ENCODE results near the gene NT5M.

NT5M gene

DNA sequence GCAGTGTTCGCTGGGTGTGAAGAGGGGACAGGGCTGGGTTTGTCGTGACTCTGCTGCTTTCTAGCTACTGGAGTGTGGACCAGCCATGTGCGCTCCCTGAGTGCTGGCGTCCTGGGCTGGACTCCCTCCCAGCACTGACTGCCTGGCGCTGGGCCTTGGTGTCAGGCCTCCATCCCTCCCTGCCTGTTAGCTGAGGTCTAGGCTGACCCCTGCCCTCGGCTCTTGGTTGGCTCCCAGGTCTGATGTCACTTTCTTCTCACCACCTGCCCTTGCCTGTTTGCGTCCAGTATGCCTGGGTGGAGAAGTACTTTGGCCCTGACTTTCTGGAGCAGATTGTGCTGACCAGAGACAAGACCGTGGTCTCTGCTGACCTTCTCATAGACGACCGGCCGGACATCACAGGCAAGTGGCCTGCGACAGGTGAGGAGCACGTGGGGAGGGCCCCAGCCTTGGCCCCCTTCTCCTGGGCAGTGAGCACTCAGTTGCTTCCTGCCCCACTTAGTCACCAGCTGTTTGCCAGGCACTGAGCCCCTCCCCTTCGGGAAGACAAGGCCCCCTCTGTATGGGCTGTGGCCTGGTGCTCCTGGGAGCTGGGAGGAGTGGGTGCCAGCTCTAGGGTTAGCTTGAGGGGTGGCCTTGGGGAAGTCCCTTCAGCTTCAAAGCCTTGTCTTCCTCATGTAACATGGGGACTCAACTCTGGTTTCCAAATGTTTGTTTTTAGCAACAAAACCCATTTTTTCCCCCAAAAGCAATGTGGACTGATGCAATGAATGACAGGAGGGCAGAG lies 41.5 kb downstream of the NT5M start:
- no peaks in the 10 kb centered on the region for H3K9me3 Mint-ChIP-seq
- ATAC-seq (no peak), DNase-seq (no peak)
- H3K27ac Mint-ChIP-seq = no peak overlapping the region
- no peaks in the 10 kb centered on the region for H3K36me3 Mint-ChIP-seq (ENCODE audit: low read depth)
- no peaks in the 10 kb centered on the region for H3K27me3 Mint-ChIP-seq
- no peak overlapping the region for H3K4me3 Mint-ChIP-seq
- H3K4me1 Mint-ChIP-seq = no peaks in the 10 kb centered on the region

DNA sequence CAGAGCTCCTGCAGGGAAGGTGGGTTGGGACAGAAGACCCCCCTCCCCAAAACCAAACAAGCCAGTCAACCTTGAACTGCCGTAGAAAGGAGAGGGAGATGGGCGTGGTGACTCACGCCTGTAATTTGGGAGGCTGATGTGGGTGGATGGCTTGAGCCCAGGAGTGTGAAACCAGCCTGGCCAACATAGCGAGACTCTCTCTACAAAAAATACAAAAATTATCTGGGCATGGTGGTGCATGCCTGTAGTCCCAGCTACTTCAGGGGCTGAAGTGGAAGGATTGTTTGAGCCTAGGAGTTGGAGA lies 42.1 kb downstream of the NT5M start:
- H3K4me3 Mint-ChIP-seq = no peak overlapping the region
- ATAC-seq = no peak
- no peak overlapping the region for H3K27ac Mint-ChIP-seq
- DNase-seq = no peak
- H3K36me3 Mint-ChIP-seq (ENCODE audit: low read depth) = no peaks in the 10 kb centered on the region
- H3K27me3 Mint-ChIP-seq = no peaks in the 10 kb centered on the region
- H3K9me3 Mint-ChIP-seq = no peaks in the 10 kb centered on the region
- H3K4me1 Mint-ChIP-seq = no peaks in the 10 kb centered on the region

DNA sequence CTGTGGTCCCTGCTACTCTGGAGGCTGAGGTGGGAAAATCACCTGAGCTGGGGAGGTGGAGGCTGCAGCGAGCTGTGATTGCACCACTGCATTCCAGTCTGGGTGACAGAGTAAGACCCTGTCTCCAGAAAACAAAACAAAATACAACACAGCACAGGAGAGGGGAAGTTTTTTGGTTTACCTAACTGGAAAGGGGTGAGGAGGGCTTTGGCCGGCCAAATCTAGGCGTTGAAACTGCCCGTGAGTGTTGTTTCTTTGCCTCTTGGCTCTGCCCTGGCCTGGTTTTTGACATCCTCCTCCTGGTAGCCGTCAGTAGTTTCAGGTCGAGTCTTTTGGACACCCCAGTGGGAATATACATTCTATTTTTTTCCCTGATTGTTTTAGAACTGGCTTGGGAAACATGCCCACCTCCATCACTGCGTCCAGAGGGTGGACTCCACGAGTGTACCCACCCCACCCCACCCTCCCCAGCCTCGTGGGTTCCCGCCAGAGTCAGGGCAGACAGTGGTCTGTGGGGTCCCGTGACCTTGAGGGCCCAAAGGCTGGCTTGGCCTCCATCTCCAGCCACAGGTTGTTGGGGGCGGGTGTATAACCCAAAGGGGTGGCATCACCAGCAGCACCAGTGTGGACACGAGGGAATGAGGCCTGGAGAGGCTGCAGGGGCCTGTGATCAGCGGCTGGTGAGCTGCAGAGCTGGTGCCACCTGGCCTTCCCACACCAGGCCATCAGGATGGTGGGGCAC lies 42.7 kb downstream of the NT5M start:
- ATAC-seq = no peak
- H3K27me3 Mint-ChIP-seq = no peaks in the 10 kb centered on the region
- no peaks in the 10 kb centered on the region for H3K9me3 Mint-ChIP-seq
- no peak for DNase-seq
- H3K36me3 Mint-ChIP-seq (ENCODE audit: low read depth) = no peaks in the 10 kb centered on the region
- H3K4me3 Mint-ChIP-seq = no peak overlapping the region
- H3K4me1 Mint-ChIP-seq = no peaks in the 10 kb centered on the region
- H3K27ac Mint-ChIP-seq = no peak overlapping the region

DNA sequence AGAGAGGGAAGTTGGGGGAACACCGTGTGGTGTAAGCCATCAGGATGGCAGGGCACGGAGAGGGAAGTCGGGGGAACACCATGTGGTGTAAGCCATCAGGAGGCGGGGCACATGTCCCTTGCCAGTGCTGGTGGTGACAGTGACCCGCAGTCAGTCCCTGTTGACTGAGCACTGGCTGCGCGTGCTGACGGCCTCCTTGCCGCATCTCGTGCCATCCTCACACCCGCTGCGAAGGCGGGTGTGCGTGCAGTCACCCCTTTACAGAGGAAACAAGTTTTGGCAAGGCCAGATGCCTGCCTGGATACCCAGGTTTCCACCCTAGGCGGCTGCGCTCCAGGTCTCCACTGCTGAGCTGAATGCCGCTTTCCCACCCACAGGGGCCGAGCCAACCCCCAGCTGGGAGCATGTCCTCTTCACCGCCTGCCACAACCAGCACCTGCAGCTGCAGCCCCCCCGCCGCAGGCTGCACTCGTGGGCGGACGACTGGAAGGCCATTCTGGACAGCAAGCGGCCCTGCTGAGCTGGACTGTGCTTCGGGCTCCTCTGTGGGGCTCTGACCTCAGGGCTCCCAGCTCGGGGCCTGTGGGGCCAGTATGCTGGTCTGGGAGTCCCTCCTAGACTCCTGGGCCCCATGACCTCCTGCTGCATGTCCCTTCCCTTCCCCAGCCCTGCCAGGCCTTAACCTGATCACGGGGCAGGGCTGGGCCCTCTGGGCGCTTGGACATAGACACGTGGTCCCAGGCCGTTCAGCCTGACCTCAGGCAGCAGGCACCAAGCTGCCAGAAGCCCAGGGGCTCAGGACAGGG lies 43.5 kb downstream of the NT5M start:
- Mint-ChIP-seq H3K36me3 (ENCODE audit: low read depth) (no peaks in the 10 kb centered on the region), H3K27me3 (no peaks in the 10 kb centered on the region), H3K27ac (no peak overlapping the region), H3K4me1 (no peaks in the 10 kb centered on the region), H3K4me3 (no peak overlapping the region), H3K9me3 (no peaks in the 10 kb centered on the region)
- no peak for ATAC-seq
- no peak for DNase-seq

DNA sequence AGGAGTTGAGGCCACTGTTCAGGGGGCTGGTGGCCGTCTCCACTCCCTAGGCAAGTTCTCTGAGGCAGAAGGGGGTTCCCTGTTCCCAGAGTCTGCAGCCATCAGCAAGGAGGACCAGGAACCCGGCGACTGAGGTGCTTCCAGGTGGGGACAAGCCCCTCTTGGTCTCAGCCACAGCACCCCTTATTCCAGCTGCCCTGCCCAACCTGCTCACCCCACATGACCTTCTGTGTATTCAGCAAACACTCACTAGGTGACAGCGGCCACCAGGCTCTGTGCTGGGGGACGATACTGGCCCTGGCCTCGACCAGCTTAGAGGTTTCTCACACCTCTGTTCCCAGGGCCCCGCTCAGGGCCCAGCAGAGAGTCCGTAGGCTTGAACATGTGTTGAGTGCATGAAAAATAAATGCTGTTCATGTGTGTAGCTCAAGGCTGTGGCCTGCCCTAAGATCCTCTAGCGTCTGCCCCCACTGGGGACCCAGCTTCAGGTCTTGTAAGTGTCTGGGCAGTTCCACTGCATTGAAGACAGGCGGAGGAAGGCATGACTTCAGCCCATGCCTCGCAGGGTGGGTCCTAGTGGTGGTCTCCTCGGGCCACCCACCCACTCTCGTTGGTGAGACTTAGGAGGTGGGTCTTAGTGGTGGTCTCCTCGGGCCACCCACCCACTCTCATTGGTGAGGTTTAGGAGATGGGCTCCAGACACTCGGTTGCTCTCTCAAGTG lies 44.2 kb downstream of the NT5M start:
- no peak overlapping the region for H3K27ac Mint-ChIP-seq
- DNase-seq = no peak

DNA sequence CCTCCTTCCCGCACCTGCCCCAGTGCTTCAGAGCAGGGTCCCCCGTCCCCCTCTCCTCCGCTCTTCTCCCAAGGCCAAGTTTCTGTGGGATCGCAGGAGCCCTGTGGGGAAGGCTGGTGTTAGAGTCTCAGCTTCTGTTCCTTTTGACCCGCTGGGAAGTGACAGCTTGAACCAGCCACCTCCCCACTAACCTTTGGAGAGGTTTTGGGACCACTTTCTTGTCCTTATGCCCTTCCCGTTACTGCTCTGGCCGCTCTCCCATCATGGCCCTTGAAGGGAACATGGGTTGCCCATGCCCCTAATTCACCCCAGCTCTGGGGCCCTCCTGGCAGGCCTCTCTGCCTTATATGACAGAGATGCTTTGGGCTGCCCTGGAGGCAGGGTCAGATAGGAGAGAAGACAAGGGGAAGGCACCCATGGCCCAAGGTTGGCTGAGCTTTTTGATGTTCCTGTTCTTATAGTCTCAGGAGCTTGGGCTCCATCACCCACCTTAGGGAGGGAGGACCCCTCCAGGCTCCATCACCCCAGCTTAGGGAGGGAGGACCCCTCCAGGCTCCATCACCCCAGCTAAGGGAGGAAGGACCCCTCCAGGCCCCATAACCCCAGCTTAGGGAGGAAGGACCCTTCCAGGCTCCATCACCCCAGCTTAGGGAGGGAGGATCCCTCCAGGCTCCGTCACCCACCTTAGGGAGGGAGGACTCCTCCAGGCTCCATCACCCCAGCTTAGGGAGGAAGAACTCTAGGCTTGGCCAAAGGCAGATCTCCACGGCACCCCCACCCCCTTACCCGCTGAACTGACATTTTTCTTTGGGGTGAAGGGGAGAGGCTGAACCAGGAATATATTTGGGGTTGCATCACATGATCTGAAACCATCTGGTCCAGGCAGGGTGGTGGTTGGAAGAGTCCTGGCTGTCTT lies 45.0 kb downstream of the NT5M start:
- no peaks in the 10 kb centered on the region for H3K27me3 Mint-ChIP-seq
- no peaks in the 10 kb centered on the region for H3K9me3 Mint-ChIP-seq
- H3K27ac Mint-ChIP-seq = no peak overlapping the region
- no peak for DNase-seq
- H3K36me3 Mint-ChIP-seq (ENCODE audit: low read depth) = no peaks in the 10 kb centered on the region
- H3K4me3 Mint-ChIP-seq = no peak overlapping the region
- H3K4me1 Mint-ChIP-seq = no peaks in the 10 kb centered on the region
- no peak for ATAC-seq

More for the DNA sequence above, 44.2 kb downstream of the NT5M start:
- Mint-ChIP-seq H3K27me3 (no peaks in the 10 kb centered on the region), H3K4me1 (no peaks in the 10 kb centered on the region), H3K4me3 (no peak overlapping the region), H3K9me3 (no peaks in the 10 kb centered on the region), H3K36me3 (ENCODE audit: low read depth) (no peaks in the 10 kb centered on the region)
- no peak for ATAC-seq

DNA sequence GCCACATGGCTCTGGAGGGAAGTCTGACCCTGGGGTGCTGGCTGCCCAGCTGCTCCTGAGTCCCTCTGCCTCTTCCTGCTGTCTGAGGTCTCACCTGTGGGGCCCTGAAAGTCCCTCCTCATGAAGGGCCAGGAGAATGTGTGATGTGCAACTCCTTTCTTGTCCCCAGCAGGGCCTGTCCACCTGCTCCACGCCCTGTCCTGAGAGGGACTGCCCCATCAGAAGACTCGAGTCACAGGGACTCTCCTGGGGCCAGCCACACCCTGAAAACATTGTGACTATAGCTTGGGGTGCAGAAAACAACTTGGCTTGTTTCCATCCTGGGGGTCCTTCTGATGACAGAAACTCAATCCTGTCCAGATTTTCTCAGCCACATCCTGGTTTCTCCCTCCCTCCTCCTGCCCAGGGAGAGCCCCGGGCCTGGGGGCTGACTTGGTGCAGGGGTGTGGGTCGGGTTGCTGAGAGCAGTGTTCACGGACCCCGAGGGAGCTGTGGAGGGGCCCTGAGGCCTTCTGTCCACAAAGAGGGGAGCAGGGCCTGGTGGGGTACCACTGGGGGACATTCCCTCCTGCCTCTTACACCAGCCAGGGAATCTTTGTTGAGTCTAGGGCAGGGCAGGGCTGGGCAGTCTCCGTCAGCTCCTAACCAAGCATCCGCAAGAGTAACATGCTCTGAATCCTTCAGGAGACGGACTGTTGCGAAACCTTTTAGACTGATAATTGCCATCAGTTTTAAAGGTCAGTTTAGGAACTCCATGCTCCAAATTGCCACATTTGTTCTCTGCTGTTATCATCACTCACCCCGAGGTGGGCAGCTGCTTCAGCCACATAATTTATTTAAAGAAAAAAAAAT lies 45.9 kb downstream of the NT5M start:
- ATAC-seq (no peak), DNase-seq (no peak)
- Mint-ChIP-seq H3K4me1 (no peaks in the 10 kb centered on the region), H3K27me3 (no peaks in the 10 kb centered on the region), H3K36me3 (ENCODE audit: low read depth) (no peaks in the 10 kb centered on the region), H3K27ac (no peak overlapping the region), H3K4me3 (no peak overlapping the region), H3K9me3 (no peaks in the 10 kb centered on the region)

DNA sequence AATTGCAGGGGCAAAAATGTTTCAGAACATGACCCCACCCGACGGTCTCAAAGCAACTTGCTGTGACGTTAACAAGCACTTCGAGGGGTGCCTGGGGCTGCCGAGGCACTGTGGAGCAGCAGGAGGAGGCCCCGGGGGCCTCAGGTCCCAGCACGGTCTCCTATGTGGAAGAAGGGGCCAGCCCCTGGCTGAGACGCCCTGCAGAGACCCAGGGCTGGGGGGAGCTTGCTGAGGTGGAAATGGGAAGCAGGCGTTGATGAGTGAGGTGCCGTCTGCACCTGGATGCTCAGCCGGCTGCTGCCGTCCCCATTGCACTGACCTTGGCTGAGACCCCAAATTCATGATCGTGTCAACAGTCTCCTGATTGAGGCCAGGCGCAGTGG lies 46.5 kb downstream of the NT5M start:
- no peaks in the 10 kb centered on the region for H3K27me3 Mint-ChIP-seq

DNA sequence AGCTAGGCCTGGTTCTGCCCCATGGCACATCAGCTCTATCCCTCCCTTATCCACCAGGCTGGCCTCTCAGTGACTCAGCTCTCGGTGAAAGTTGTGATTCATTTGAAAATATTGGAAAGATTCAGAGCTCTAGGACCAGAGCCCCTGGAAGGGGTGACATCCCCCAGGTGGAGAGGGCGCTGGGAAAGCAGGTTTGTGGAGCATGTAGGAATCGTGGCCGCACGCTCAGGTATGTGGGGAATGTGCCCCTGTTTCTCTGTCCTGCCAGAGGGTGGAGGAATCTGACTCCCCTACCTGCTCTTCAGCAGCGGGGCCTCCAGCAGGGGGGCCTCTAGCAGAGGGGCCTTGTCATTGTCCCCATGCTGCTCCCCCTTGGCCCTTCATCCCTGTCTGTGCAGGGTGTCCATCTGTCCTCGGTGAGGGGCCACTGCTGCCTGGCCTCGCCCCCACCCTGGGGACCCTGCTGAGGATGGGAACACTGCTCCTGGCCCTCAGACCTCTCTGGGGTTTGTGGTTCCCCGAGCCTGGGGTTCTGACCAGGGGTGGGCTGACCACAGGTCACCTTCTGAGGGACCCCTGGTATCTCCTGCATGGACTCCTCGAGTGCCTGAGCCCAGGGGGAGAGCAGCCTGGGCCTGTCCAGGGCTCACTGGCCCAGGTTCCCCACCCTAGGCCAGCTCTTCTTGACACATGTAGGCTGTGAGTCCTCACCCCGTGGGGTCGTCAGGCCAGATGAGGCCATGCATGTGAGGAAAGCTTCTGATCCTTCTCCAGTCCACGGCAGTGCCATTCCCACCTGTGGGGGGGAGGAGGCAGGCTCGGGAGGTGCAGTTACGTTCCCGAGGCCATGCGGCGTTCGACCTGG lies 47.5 kb downstream of the NT5M start:
- ATAC-seq (no peak), DNase-seq (no peak)
- H3K9me3 Mint-ChIP-seq = no peaks in the 10 kb centered on the region

More for the DNA sequence above, 46.5 kb downstream of the NT5M start:
- Mint-ChIP-seq H3K4me1 (peaks cover under 1% of the 10 kb centered on the region), H3K27ac (no peak overlapping the region), H3K4me3 (no peak overlapping the region), H3K36me3 (ENCODE audit: low read depth) (no peaks in the 10 kb centered on the region), H3K9me3 (no peaks in the 10 kb centered on the region)
- ATAC-seq (no peak), DNase-seq (no peak)

DNA sequence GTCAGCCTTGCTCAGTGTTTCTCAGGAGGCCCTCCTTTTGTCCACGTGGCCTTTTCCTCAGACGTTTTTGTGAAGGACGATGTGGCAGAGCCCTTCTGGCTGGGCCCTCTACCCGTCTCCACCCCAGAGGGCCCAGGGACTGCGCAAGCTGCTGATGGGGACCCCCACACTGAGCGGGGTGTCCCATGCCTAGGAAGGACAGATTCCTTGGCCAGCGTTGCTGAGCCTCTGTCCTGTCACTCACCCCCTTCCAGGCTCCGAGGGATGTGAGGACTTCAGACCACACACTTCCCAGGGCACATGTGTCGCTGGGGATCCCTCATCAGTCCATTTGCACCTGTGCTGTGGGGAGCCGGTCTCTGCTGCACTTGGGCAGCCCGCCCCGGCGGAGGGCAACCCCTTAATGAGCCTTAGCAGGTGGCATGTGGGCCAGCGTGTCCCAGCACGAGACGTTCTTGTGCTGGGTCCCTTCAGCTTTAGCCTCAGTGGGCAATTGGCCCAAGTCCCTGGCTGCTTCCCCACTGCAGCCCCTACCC lies 48.3 kb downstream of the NT5M start:
- Mint-ChIP-seq H3K4me3 (no peak overlapping the region), H3K27me3 (no peaks in the 10 kb centered on the region), H3K9me3 (no peaks in the 10 kb centered on the region), H3K4me1 (peaks cover 3% of the 10 kb centered on the region), H3K27ac (no peak overlapping the region), H3K36me3 (ENCODE audit: low read depth) (no peaks in the 10 kb centered on the region)
- ATAC-seq (no peak), DNase-seq (no peak)

More for the DNA sequence above, 47.5 kb downstream of the NT5M start:
- Mint-ChIP-seq H3K4me3 (no peak overlapping the region), H3K27me3 (no peaks in the 10 kb centered on the region), H3K27ac (no peak overlapping the region), H3K4me1 (peaks cover 1% of the 10 kb centered on the region), H3K36me3 (ENCODE audit: low read depth) (no peaks in the 10 kb centered on the region)

DNA sequence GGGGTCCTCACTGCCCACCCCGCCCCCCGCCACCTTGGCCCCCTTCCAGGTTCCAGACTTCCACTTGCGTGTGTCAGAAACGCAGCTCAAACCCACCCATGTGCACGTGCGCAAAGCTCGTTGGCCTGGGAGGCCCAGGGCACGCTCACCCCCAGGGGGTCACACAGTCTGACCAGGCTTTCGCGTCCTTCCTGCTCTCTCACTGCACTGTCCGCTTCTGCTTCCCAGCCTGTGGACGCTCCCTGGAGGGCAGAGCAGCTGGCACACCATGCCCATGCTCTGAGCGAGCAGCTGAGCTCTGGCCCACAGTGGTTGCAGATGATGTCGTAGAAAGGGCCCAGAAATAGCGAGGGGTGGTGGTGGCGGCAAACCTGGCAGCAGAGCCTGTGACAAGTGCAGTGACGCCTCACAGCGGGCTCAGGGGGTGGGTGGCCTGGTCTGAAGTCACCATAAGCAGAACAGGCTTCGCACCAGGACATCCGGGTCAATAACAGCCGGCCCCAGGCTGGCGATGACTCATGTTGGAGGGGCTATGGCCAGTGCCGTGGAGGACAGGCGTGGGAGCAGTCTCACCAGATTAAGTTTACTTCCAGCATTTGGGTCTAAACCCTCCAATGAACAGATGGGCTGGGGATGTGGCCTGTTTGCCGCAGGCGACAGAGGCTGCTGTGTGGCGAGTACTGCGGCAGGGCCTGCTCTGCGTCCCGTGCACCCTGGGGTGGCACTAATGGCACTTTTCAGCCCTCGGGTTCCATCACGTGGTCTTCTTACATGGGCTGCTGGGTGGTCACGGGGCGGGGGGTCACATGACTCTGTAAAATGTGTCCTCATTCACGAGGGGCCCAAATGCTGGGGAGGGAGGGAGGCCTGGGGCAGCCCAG lies 49.0 kb downstream of the NT5M start:
- H3K4me3 Mint-ChIP-seq = no peak overlapping the region
- peaks cover 3% of the 10 kb centered on the region for H3K4me1 Mint-ChIP-seq
- no peak for ATAC-seq
- H3K27ac Mint-ChIP-seq = no peak overlapping the region
- no peak for DNase-seq
- no peaks in the 10 kb centered on the region for H3K36me3 Mint-ChIP-seq (ENCODE audit: low read depth)
- no peaks in the 10 kb centered on the region for H3K9me3 Mint-ChIP-seq
- no peaks in the 10 kb centered on the region for H3K27me3 Mint-ChIP-seq

Measured in activated naive CD8-positive, alpha-beta T cell treated with anti-CD3 and anti-CD28 coated beads, Interleukin-2, amount 50 U/mL, for 24 hours (primary cell).